C1 segment of cervical spinal cord (tissue), 14 donors: ENCODE data around the gene VSNL1.

Experiments
- DNase-seq, 14 donors: peaks; one replicate each; lab custom pipeline; 2025; lab: John Stamatoyannopoulos, UW

VSNL1 gene

DNA sequence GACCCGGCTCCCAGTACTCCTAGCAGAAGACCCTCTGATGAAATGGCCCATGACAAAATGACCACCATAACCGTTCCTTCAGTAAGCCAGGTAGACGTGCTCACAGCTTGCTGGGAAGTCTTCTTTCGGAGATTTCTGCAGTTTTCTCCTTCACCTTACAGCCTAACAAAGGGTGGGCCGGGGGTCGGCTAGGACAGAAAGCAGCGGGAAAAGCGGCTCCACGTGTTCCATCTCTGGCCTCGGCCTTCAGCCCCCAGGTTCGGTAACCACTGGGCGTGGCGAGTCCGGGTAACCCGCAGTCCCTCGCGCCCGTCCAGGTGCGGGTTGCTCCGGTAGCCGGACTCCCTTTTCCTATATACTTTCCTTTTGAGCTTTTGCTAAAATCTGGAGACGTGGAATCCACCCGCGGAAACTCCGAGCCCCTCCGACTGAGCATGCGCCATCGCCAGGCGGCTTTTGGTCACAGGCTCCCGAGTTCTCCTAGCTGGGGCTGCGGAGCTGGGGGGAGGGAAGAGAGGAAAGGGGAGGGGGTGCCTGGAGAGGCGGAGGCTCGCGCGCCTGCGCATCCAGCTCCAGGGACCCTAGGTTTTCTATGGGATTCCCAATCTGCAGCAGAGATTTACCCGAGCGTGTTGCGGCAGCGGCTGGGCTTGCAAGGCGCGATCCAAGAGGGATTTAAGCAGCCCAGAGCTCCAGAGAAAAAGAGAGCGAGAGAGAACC, at the start of gene VSNL1:
TSS of gene VSNL1 (plus strand) at position 604 of the 720 bp plus-strand sequence. CDS start 51,379 bp downstream, outside the sequence.
- DNase-seq, result peak in 13 of 14 donors; percentile 10 to 97 (median 33)

- DNase-seq, result no peak
These were observed 44.9 kb upstream of the VSNL1 start for GRCh38 chr2:17495590-17495989.

DNA sequence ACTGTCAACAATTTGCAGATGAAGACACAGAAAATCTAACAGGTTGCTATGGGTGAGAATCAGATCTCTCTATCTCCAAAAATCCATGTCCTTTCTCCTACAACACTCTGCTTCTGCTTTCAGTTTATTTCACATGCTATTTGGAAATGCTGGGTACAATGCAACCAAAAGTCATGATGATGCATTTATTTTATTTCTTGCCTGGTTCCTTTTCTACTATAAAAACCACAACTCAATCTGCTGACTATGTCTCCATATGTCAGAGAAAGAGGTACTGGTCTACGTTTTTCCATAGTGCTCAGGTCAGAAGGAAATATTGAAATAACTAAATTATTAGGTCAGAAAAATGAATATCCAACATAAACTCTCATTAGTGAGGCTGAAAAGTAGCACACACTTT, 42.8 kb upstream of the VSNL1 start:
- DNase-seq, result no peak

DNA sequence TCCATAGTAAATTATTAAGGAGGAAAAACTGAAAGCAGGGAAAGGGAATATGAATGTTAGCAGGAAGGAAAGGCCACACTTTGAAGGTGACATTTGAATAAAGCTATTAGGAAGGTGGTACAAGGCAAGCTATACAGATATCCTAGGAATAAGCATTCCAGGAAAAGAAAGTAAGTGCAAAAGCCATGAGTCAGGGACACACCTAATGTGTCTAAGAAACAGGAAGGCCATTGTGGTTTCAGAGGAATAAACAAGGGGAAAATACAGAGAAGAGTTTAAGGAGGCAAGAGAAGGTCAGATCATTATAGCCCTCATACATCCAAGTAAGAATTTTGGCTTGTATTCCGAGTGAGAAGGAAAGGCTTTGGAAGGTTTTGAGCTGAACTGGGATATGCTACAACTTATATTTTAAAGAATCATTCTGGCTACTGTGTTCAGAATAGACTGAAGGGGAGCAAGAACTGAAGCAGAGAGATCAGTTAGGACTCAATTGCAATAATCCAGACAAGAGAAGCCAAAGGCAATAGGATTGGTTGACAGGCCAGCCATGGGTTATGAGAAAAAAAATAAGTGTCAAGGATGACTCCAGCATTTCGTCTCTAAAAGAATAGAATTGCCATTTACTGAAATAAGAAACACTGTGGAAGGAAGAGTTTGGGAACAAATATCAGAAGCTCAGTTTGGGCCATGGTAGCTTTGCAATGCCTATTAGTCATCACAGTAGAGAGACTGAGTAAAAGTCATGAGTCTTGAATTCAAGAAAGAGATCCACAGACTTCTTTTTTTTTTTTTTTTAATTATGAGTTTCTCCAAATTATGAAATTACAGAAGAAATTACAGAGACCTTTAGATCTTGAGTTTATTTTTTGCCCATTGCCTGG, 33.5 kb upstream of the VSNL1 start:
- no peak for DNase-seq

DNA sequence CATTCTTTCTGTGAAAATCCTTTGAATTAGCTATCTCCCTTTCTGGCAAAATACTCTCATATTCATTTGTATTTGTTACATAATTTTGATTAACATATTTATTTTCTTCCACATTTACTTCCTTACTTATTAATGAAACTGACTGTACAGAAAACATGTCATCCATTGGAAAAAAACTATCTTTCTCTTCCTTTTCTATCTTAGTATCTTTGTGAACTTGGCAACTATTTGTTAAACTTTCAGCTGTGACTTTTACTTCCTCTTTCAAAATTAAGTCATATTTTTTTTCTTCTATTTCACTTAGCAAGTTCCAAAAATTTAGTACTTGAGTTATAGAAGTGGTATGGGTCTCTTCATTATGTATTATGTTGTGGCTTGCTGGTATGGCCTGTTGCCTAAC, 24.8 kb upstream of the VSNL1 start:
- DNase-seq, result no peak

- DNase-seq, result no peak
These were observed 22.9 kb upstream of the VSNL1 start for GRCh38 chr2:17517481-17518211.

DNA sequence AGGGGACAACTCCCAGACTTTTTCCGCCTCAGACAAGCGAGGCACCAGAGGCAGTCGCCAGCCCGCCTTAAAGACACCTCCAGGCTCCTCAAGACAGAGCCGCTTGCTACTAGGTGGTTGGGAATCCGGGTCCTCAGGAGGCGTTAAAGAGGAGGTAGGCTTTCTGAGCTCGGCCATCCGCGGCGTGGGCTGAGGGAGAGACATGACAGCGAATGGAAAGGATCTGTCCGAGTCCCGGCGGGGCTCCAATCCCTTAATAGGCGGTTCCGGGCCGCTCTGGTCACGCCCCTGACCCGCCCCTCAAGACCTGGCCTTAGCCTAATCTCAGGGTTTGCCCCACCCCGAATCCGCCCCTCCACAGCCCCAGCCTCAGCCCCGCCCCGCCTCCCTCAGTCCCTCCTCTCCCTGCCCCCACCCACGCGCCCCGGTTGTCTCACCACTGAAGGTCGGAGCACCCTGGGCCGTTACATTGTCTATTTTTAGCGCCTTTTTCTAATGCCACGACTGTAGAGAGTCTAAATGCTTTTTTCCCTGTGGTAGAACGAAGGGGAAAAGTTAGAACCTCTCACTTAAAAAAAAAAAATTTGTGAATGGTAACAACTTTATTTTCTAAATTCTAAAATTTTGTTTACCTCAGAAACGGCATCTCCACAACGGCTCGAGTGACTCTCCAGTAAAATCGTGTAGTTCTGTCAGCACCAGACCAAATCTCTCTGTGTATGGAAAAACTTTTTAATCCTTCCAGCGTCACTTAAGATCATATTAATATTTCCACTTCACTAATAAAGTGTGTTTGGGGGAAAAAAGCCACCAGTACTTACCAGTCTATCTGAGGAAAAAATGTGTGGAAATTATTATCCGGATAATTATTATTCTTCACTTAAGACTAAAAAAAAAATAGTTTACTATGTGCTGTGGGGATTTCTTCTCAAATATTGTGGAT, 22.0 kb upstream of the VSNL1 start, which contains the start of gene RAD51AP2:
TSS of gene RAD51AP2 (minus strand) at position 229 of the 943 bp plus-strand sequence. CDS start at position 204, 25 bp downstream.
- peak in 11 of 14 donors; percentile 4 to 98 (median 25) for DNase-seq

DNA sequence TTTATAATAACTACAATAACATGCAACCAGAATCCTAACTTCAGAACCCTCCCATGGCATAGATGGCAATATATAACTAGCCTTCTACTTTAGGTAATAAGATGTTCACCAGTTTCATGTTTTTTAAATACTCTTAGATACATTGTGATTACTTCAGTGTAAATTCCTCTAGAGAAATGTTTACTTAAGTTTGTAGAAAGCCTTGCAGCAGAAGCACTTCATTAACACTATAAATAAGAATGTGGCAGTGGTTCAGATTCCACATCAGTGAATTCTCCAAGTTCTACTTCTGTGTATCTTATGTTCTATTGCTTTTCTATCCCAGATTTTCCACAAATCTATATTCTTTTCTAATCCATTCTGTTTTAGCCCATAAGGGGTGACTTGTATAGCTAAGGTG, 21.0 kb upstream of the VSNL1 start:
- no peak for DNase-seq

GRCh38 chr2:17520761-17521160, 19.7 kb upstream of the VSNL1 start:
- no peak for DNase-seq

DNA sequence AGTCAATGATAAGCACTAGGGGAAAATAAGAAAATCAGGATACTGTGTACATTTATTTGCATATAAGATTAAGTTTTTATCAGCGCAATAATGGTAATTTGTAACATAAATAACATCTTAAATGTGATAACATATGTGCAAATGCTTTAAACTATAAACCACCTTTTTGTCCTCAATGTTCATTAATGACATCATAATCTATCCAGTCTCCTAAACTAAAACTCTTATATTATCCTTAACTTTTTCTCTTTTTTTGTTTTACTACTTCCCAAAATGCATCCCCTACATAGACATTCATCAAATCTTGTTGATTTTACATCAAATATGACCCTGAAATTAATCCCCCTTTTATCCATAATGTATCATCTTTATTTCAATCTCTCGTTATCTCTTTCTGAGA, 18.9 kb upstream of the VSNL1 start:
- no peak for DNase-seq

- no peak for DNase-seq
These were observed 18.2 kb upstream of the VSNL1 start for GRCh38 chr2:17522303-17522702.

GRCh38 chr2:17529771-17530170, 10.7 kb upstream of the VSNL1 start:
- DNase-seq, result no peak

- no peak for DNase-seq
These were observed 7.0 kb upstream of the VSNL1 start for GRCh38 chr2:17533546-17533945.

GRCh38 chr2:17536416-17536815, 4.1 kb upstream of the VSNL1 start:
- no peak for DNase-seq

DNA sequence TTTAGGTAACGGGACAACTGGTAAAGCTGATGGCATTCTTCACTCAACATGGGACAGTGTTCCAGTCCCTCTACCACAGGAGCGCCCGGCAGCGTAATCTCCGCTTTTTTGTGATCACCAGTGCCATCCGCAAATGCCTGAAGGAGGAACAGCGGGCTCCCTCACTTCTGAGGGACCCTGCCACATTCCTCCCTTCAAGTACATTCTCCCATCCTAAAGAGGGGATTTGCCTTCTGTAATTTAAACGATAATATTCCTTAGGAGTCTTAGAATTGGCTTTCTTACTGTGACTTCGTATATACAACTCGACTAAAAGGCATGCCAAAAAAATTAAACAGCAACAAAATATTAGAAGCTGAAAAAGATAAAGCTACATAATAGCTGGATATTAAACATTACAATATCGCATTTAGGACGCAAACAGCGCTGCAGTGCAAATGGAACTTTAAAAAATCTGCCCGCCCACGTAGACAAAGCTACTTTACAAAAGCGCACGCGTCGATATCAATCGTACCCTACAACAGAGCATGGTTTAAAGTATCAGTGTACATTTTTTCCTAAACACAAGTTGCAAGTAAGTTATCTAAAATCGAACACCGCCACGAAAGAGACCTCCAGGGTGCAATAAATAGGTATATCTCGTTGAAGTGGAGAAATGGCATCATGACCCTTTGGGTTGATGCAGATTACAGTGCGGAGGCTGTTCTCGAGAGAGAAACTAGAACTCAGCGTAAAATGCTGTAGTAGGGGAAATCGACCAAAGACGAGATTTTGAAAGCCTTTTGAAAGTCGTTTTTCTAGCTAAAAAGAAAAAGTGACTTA, 2.3 kb upstream of the VSNL1 start:
- peak in 1 of 14 donors; percentile 78 for DNase-seq

DNA sequence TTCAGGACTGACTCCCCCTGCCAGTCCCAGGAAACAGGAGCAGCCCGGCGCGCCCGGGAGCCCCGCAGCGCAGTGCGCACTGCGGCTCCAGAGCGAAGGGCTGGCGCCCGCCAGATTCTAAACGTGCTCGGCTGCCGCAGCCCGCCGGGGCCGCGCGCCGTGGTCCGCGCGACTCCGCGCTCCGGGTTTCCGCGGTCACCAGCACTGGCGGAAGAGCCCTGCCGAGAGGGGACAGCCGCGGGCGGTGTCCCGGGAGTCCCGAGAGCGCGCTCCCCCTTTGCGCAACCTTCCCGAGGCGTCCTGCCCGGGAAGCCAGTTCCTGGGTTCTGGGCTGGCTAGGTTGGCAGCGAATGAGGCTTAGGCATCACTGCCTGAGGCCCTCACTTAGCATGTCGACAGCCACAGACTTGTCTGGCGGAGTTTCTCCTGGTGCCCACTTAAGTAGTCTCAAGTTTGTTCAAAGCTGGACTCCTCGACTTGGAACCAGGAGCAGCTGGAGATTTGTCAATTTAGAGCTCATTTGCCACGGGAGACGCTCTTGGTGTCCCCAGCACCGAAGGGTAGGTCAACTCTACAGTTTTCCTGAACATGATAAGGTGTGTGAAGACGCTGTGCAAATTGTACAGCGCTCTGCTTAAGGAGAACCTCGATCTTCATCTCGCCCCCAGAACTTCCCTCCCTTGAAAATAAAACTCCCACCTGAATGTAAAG, 1.5 kb upstream of the VSNL1 start:
- DNase-seq, result peak in 5 of 14 donors; percentile 10 to 78 (median 38)

DNA sequence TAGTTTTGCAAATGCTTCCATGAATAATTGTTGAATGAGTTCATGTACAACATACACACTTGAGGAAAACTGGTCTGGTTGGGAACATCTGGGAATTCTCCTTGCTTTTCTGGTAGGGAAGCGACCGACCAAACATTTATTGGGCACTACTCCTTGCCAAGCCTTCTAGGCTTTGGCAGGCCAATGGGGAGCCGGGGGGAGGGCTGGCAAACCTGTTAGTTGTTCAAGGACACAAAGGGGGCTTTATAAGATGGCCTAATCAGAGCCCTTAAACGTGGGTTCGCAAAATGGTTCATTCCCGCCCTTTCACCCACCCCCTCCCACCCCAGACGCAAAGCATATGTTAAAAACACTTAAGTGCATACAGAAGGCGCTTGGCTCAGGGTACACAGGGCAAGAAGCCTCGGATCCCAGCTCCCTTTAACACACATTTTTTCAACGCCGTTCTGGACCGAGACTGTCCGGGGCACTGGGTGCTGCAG, 844 bp upstream of the VSNL1 start:
- DNase-seq, result peak in 1 of 14 donors; percentile 74

DNA sequence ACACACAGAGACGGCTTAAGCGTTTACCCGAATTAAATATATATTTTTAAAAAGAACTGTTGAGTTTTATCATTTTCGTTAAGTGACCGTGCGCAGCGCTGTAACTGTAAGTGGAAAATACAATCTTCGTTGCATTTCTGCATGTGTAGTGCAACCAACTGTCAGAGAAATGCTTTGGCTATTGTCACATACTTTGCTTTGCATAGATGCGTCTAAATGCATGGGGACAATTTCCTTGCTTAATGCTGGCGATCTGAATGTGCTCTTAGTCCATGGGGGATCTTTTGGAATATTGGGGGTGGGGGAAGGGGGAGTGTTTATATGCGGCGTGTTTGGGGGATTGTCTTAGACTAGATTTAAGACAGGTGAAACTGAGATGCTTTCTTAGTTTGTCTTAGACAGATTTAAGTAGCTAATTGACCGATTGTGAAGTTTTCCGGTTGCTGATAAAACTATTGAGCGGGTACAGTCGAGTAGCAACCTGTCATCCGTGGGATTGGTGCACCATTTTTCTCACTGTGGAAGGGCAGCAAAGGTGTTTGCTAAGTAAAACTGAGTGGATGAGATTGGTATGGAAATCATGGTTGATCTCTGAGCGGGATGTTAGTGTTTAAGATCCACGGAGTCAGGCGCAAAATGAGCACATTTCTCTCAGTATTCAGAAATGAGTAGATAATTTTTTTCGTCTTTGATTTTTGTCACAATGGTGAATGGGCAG, 476 bp downstream of the VSNL1 start:
- peak in 1 of 14 donors; percentile 78 for DNase-seq
